Activated CD4-positive, alpha-beta T cell treated with anti-CD3 and anti-CD28 coated beads, Interleukin-2, amount 50 U/mL, for 24 hours (primary cell): ENCODE results near the gene APP.

Experiments used
- DNase-seq, 2 donors: peaks; one replicate each; pipeline ENCODE4 v3.0.0-alpha.2; 2020; ENCODE audit warnings: low read depth in 1 of 2, low spot score in 1 of 2

APP gene

DNA sequence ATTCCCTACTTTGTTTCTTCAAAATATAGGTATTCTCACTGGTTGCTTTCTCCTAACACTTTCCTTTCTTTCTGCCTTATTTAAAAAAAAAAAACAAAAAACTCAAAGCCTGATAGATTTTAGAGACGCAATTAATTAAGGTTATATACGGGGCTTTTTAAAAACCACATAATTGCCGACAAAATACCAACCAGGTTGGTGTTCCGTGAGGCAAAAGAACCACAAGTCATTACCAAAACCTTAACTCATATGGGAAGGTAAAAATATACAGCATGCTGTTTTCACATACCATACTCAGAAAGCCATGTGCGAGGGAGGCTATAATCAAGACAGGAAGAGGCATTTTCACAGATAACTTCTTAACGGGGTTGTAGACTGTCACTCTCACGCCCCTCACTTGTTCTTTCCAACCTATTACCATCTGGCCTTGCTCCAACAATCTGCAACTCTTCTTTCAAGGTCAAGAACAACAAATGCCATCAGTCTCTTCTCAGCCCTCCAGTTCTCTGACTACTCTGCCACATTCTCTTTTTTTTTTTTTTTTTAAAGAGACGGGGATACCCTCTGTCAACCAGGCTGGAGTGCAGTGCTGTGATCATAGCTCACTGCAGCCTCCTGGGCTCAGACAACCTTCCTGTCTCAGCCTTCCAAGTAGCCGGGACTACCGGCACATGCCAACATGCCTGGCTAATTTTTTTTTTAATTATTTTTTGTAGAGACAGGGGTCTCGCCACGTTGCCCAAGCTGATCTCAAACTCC lies 102.6 kb downstream of the APP start:
- no peak for DNase-seq

GRCh38 chr21:26064506-26064905 lies 106.1 kb downstream of the APP start:
- DNase-seq, result no peak

DNA sequence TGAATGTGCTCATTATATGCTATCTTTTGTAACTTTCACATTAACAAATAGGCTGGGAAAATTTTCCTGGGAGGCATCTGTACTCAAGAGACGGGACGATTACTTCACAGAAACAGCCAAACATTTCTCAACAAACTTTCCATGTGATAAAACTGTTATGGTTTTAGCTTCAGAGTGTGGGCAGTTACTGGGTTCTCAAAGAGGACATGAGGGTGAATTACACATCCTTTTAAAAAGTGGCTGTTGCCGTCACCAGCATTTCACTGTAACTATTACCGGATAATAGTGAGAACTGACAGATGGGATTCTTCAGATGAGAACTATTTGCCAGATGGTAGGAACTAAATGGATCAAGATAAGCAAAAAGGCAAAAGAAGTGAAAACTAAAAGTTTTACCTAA lies 109.1 kb downstream of the APP start:
- DNase-seq, result no peak

DNA sequence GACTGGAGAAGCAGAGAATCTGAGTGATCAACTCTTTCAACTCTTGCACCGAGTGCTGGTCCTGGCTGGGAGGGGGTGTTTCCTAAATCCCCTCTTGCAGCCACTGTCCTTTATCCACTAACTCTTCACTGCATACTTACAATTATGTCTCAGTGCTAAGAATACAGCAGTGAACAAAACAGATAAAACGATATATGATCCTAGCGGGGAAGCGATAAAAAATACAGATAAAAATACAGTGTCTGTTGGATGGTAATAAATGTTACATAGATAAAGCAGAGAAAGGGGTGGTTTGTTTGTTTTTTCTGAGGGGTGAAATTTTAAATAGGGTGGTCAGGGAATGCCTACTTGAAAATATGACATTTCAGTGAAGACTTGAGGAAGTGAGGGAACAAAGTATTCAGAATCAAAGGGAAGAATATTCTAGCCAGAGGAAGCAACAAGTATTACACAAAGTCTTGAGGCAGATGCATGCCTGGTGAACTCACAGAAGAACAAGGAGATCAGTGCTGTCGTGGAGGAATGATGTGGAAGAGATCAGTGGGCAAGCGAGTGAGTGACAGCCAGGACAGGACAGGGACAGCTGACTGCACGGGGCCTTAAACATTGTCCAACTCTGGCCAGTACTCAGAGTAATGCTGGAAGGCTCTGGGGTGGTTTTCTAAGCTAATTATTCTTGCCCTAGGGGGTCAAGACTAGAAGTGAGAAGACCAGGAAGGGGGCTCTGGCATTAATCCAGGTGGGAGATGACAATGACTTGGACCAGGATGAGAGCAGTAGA lies 110.0 kb downstream of the APP start:
- DNase-seq, result no peak

GRCh38 chr21:26057477-26058170 lies 112.9 kb downstream of the APP start:
- no peak for DNase-seq

DNA sequence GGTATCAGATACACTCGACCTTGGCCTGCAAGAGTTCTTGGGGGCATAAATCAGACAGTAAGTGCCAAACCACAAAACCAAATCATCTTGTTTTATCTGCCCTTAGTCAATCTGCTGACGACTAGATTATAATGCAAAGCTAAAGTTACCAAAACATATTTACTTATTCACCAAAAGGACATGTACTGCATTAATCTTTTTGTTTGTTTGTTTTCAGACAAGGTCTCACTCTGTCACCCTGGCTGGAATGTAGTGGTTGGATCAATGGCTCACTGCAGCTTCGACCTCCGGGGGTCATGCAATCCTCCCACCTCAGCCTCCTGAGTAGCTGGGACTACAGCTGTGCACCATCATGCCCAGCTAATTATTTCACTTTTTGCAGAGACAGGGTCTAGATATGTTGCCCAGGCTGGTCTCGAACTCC lies 114.7 kb downstream of the APP start:
- DNase-seq, result no peak

DNA sequence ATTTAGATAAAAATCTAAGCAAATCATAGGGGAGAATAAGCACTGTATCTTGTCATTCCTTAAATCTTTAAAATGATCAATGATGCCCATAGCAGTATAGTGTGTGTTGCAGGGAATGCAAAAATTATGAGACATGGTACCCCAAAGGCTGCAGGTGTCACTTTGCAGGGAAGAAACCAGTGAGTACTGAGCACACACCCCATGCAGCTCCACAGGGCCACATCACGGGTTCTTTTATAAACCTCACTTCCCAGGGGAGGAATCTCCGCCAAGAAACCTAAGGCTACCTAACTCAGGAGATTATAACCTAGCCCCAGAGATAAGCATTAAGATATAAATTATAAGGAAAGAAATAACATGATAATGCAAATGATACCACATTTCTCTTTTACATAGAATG lies 115.6 kb downstream of the APP start:
- DNase-seq, result no peak

- DNase-seq, result no peak
Observed at GRCh38 chr21:26052057-26052456, 118.5 kb downstream of the APP start.

GRCh38 chr21:26050857-26051256 lies 119.7 kb downstream of the APP start:
- no peak for DNase-seq

DNA sequence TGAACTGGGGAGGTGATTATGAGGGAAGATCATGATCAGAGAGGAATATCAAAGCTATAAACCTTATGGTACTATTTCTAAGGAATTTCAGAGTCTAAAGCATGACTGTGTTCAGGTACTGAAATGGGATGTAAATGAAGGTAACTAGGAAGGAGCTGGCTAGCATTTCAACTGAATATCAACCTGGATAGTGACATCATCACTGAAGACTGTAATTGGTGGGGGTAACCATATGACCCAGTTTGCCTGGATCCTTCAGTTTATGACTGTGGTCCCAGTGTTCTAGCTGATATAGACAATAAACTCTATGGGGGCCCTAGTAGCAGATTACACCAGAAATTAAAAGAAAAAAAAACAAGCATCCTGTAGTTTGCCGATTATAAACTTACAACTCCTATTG lies 120.8 kb downstream of the APP start:
- no peak for DNase-seq

GRCh38 chr21:26047279-26047967 lies 123.1 kb downstream of the APP start:
- no peak for DNase-seq

DNA sequence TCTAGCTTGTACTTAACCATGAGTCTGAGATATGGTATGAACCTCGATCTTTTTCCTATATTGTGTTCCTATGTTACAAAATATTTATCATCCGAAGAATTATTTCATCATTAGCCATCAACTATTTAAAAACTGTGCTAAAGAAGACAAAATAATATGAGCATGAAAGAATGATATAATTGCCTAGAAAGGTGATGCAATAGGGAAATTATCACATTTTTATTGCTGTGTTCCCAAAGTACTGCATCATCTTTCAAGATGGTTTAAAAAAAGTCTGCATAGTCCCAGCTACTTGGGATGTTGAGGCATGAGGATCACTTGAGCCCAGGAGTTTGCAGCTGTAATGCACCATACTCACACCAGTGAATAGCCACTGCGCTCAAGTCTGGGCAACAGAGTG lies 126.7 kb downstream of the APP start:
- DNase-seq, result no peak

DNA sequence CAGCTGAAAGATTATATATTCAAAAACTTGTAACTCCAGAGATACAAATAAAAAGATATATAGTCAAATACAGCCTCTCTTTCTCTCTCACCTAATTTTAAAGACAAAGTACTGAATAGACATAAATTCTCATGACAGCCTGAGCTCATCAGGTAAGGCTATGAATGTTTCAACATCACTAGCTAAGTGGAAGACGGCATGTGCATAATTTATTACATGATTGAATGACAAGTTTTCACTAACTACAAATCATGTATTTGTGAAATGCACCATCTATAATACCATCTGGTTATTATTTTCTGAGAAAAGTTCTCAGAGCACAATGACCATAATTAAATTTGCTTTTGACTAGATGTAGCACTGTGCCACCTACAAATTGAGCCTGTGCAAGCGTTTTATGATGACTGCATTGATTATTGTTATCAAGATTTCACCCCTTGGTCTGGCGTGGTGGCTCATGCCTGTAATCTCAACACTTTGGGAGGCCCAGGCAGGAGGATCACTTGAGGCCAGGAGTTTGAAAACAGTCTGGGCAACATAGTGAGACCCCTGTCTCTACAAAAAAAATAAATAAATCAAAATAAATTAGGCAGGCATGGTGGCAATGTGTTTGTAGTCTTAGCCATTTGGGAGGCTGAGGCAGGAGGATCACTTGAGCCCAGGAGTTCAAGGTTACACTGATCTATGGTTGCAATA lies 128.2 kb downstream of the APP start:
- DNase-seq, result no peak

DNA sequence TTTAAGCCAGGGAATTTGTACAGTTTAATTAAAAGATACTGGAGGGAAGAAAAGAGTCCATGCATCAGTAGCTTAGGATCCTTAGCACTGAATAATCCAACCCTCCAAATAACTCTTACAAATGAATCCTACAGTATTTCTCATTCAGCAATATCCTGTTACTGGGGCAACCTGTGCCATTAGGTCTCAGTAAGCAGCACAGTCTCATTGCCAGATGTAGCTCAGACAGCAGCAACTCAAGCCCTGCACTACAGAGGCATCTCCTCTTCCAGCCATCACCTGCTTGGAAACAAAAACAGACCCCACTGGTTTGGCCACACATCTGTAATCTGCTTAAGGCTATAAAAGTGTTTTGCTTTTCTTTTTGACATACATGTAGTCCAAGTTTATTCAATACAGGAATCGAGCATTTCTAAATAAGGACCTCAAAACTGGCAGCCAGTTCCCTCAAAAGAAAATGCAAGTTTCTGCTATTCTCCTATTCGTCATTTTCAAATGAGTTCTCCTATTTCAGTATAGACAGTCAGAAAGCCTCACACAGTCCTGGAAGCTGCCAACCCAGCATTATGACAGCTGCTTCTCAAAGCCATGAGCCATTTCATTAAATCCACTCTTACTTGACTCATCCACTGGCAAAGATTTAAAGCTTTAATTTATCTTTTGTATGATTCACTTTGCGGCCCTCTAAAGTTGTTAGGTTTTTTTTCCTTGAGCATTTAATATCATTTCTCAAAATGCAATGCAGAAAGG lies 129.0 kb downstream of the APP start:
- no peak for DNase-seq

- DNase-seq, result no peak
Observed at GRCh38 chr21:26036916-26037315, 133.7 kb downstream of the APP start.

DNA sequence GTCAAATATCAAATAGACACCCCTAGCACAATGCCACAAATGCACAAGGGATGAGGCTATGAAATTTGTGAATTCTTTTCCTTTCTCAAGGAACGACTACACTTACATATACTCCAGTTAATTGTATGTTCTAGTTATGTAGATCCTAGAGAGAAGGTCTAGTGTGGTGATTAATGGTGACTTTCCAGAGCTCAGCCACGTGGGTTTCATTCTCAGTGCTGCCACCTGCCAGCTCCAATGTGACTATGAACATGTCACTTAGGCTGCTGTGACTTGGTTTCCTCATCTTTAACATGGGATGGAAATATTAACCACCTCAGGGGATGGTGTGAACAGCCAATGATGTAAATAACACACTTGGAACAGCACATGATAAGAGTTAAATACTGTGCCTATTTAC lies 138.3 kb downstream of the APP start:
- DNase-seq, result no peak

DNA sequence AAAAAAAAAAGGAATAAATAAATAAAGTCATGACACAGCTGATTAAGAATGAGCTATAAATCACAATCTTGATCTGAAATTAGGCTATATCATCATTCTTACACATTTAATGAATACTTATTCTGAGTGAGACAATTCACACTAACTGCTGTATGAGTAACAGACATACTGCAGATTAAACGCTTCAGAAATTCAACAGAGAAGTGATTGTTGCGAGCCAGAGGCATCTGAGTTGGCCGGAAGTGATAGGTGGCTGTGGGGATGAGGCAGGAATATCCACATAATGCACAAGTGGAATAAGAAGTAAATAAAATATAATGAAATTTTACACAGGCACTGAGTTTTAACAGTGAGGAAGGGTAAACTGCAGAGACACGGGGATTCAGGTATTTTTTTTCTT lies 142.4 kb downstream of the APP start:
- DNase-seq, result no peak

GRCh38 chr21:26027696-26028095 lies 142.9 kb downstream of the APP start:
- no peak for DNase-seq

- no peak for DNase-seq
Observed at GRCh38 chr21:26025536-26026512, 144.7 kb downstream of the APP start.
